ENCODE results near the gene HLA-DRA. TPM values are rescaled to one million over a fixed set of nuclear protein-coding genes. Genes with fewer than 3 reads are reported as not detected.
"Not testable (repeated sequence)": the region's sequence is repeated elsewhere in the genome, so short reads cannot be mapped to it uniquely, and the experiment has no call there.

HLA-DRA gene
- polyA plus RNA-seq, 4 donors, result 230 to 625 (median 404) TPM

- not testable (repeated sequence) for DNase-seq; H3K27ac ChIP-seq (ENCODE audit: low read depth in 1 of 3, low read length in 2 of 3); FAIRE-seq; H3K27me3 ChIP-seq (ENCODE audit: control insufficient read depth in 3 of 3, insufficient read depth in 3 of 3, low read length in 3 of 3); H3K36me3 ChIP-seq (ENCODE audit: control insufficient read depth in 3 of 3, insufficient read depth in 2 of 3, low read depth in 1 of 3, low read length in 3 of 3); H3K9me3 ChIP-seq (ENCODE audit: control insufficient read depth in 2 of 2, insufficient read depth in 1 of 2, low read depth in 1 of 2, low read length in 1 of 2); H3K4me1 ChIP-seq (ENCODE audit: control insufficient read depth in 3 of 3, insufficient read depth in 2 of 3, low read depth in 1 of 3, low read length in 2 of 3); H3K4me3 ChIP-seq (ENCODE audit: low read depth in 1 of 3, low read length in 3 of 3)
- 94 to 98% (median 96%) methylated on average over 1 of the region's 1 CpG for WGBS, 3 donors
Observed at GRCh38 chr6:32433950-32434349, 5.7 kb upstream of the HLA-DRA start.

GRCh38 chr6:32436186-32436585 is 3.5 kb upstream of the HLA-DRA start:
- Histone ChIP-seq H3K4me3 (ENCODE audit: low read depth in 1 of 3, low read length in 3 of 3) (no peak overlapping the region), H3K9me3 (ENCODE audit: control insufficient read depth in 2 of 2, insufficient read depth in 1 of 2, low read depth in 1 of 2, low read length in 1 of 2) (no peaks in the 10 kb centered on the region), H3K36me3 (ENCODE audit: control insufficient read depth in 3 of 3, insufficient read depth in 2 of 3, low read depth in 1 of 3, low read length in 3 of 3) (no peaks in the 10 kb centered on the region), H3K27ac (ENCODE audit: low read depth in 1 of 3, low read length in 2 of 3) (peak overlapping the region in 1 of 3 donors; percentile 11), H3K27me3 (ENCODE audit: control insufficient read depth in 3 of 3, insufficient read depth in 3 of 3, low read length in 3 of 3) (peaks cover 0 to 4% (median 0%) of the 10 kb centered on the region in 3 donors), H3K4me1 (ENCODE audit: control insufficient read depth in 3 of 3, insufficient read depth in 2 of 3, low read depth in 1 of 3, low read length in 2 of 3) (no peaks in the 10 kb centered on the region)
- no peak for FAIRE-seq
- no peak for DNase-seq
- 70 to 78% (median 72%) methylated on average over 4 of the region's 4 CpGs for WGBS, 3 donors

GRCh38 chr6:32436995-32437836 is 2.5 kb upstream of the HLA-DRA start:
- no peaks in the 10 kb centered on the region for H3K9me3 ChIP-seq (ENCODE audit: control insufficient read depth in 2 of 2, insufficient read depth in 1 of 2, low read depth in 1 of 2, low read length in 1 of 2)
- no peaks in the 10 kb centered on the region for H3K36me3 ChIP-seq (ENCODE audit: control insufficient read depth in 3 of 3, insufficient read depth in 2 of 3, low read depth in 1 of 3, low read length in 3 of 3)
- peak overlapping the region in 1 of 3 donors; percentile 71 for H3K27ac ChIP-seq (ENCODE audit: low read depth in 1 of 3, low read length in 2 of 3)

GRCh38 chr6:32439139-32439538 is 548 bp upstream of the HLA-DRA start:
- FAIRE-seq, result no peak
- peak overlapping the region in 1 of 3 donors; percentile 18 for H3K27ac ChIP-seq (ENCODE audit: low read depth in 1 of 3, low read length in 2 of 3)
- WGBS, 3 donors, result 33 to 74% (median 50%) methylated on average over 1 of the region's 1 CpG
- H3K36me3 ChIP-seq (ENCODE audit: control insufficient read depth in 3 of 3, insufficient read depth in 2 of 3, low read depth in 1 of 3, low read length in 3 of 3), result peaks cover 0 to 13% (median 0%) of the 10 kb centered on the region in 3 donors
- no peaks in the 10 kb centered on the region for H3K4me1 ChIP-seq (ENCODE audit: control insufficient read depth in 3 of 3, insufficient read depth in 2 of 3, low read depth in 1 of 3, low read length in 2 of 3)
- DNase-seq, result no peak
- H3K27me3 ChIP-seq (ENCODE audit: control insufficient read depth in 3 of 3, insufficient read depth in 3 of 3, low read length in 3 of 3), result peaks cover 0 to 4% (median 0%) of the 10 kb centered on the region in 3 donors
- no peaks in the 10 kb centered on the region for H3K9me3 ChIP-seq (ENCODE audit: control insufficient read depth in 2 of 2, insufficient read depth in 1 of 2, low read depth in 1 of 2, low read length in 1 of 2)
- no peak overlapping the region for H3K4me3 ChIP-seq (ENCODE audit: low read depth in 1 of 3, low read length in 3 of 3)

More at GRCh38 chr6:32436995-32437836, 2.5 kb upstream of the HLA-DRA start:
- Histone ChIP-seq H3K4me1 (ENCODE audit: control insufficient read depth in 3 of 3, insufficient read depth in 2 of 3, low read depth in 1 of 3, low read length in 2 of 3) (no peaks in the 10 kb centered on the region), H3K27me3 (ENCODE audit: control insufficient read depth in 3 of 3, insufficient read depth in 3 of 3, low read length in 3 of 3) (peaks cover 0 to 4% (median 0%) of the 10 kb centered on the region in 3 donors), H3K4me3 (ENCODE audit: low read depth in 1 of 3, low read length in 3 of 3) (no peak overlapping the region)
- FAIRE-seq, result no peak
- WGBS, 3 donors, result 57 to 64% (median 64%) methylated on average over 2 of the region's 2 CpGs
- DNase-seq, result no peak

- H3K4me1 ChIP-seq (ENCODE audit: control insufficient read depth in 3 of 3, insufficient read depth in 2 of 3, low read depth in 1 of 3, low read length in 2 of 3), result no peaks in the 10 kb centered on the region
- H3K9me3 ChIP-seq (ENCODE audit: control insufficient read depth in 2 of 2, insufficient read depth in 1 of 2, low read depth in 1 of 2, low read length in 1 of 2), result no peaks in the 10 kb centered on the region
- H3K4me3 ChIP-seq (ENCODE audit: low read depth in 1 of 3, low read length in 3 of 3), result no peak overlapping the region
- DNase-seq (no peak), FAIRE-seq (no peak)
- H3K27me3 ChIP-seq (ENCODE audit: control insufficient read depth in 3 of 3, insufficient read depth in 3 of 3, low read length in 3 of 3), result no peaks in the 10 kb centered on the region
- H3K36me3 ChIP-seq (ENCODE audit: control insufficient read depth in 3 of 3, insufficient read depth in 2 of 3, low read depth in 1 of 3, low read length in 3 of 3), result peaks cover 0 to 15% (median 0%) of the 10 kb centered on the region in 3 donors
- whole genome bisulfite sequencing, 3 donors, result 87 to 92% (median 90%) methylated on average over 7 of the region's 7 CpGs
- H3K27ac ChIP-seq (ENCODE audit: low read depth in 1 of 3, low read length in 2 of 3), result no peak overlapping the region
Observed at GRCh38 chr6:32442243-32442667, 2.6 kb downstream of the HLA-DRA start.

- no peaks in the 10 kb centered on the region for H3K27me3 ChIP-seq (ENCODE audit: control insufficient read depth in 3 of 3, insufficient read depth in 3 of 3, low read length in 3 of 3)
- H3K4me3 ChIP-seq (ENCODE audit: low read depth in 1 of 3, low read length in 3 of 3), result no peak overlapping the region
- H3K9me3 ChIP-seq (ENCODE audit: control insufficient read depth in 2 of 2, insufficient read depth in 1 of 2, low read depth in 1 of 2, low read length in 1 of 2), result no peaks in the 10 kb centered on the region
- peaks cover 0 to 15% (median 0%) of the 10 kb centered on the region in 3 donors for H3K36me3 ChIP-seq (ENCODE audit: control insufficient read depth in 3 of 3, insufficient read depth in 2 of 3, low read depth in 1 of 3, low read length in 3 of 3)
- DNase-seq, result no peak
- no peak for FAIRE-seq
- H3K4me1 ChIP-seq (ENCODE audit: control insufficient read depth in 3 of 3, insufficient read depth in 2 of 3, low read depth in 1 of 3, low read length in 2 of 3), result no peaks in the 10 kb centered on the region
- 83 to 87% (median 84%) methylated on average over 8 of the region's 8 CpGs for WGBS, 3 donors
- no peak overlapping the region for H3K27ac ChIP-seq (ENCODE audit: low read depth in 1 of 3, low read length in 2 of 3)
Observed at GRCh38 chr6:32442977-32443552, 3.4 kb downstream of the HLA-DRA start.

- no peak for DNase-seq
- Histone ChIP-seq H3K4me1 (ENCODE audit: control insufficient read depth in 3 of 3, insufficient read depth in 2 of 3, low read depth in 1 of 3, low read length in 2 of 3) (no peaks in the 10 kb centered on the region), H3K36me3 (ENCODE audit: control insufficient read depth in 3 of 3, insufficient read depth in 2 of 3, low read depth in 1 of 3, low read length in 3 of 3) (peaks cover 0 to 15% (median 0%) of the 10 kb centered on the region in 3 donors), H3K27me3 (ENCODE audit: control insufficient read depth in 3 of 3, insufficient read depth in 3 of 3, low read length in 3 of 3) (no peaks in the 10 kb centered on the region), H3K9me3 (ENCODE audit: control insufficient read depth in 2 of 2, insufficient read depth in 1 of 2, low read depth in 1 of 2, low read length in 1 of 2) (no peaks in the 10 kb centered on the region), H3K27ac (ENCODE audit: low read depth in 1 of 3, low read length in 2 of 3) (no peak overlapping the region), H3K4me3 (ENCODE audit: low read depth in 1 of 3, low read length in 3 of 3) (no peak overlapping the region)
- 69 to 96% (median 72%) methylated on average over 2 of the region's 2 CpGs for WGBS, 3 donors
- no peak for FAIRE-seq
Observed at GRCh38 chr6:32444433-32444832, 4.7 kb downstream of the HLA-DRA start.

- no peaks in the 10 kb centered on the region for H3K9me3 ChIP-seq (ENCODE audit: control insufficient read depth in 2 of 2, insufficient read depth in 1 of 2, low read depth in 1 of 2, low read length in 1 of 2)
- DNase-seq (no peak), FAIRE-seq (no peak)
- peaks cover 0 to 15% (median 0%) of the 10 kb centered on the region in 3 donors for H3K36me3 ChIP-seq (ENCODE audit: control insufficient read depth in 3 of 3, insufficient read depth in 2 of 3, low read depth in 1 of 3, low read length in 3 of 3)
- no peaks in the 10 kb centered on the region for H3K4me1 ChIP-seq (ENCODE audit: control insufficient read depth in 3 of 3, insufficient read depth in 2 of 3, low read depth in 1 of 3, low read length in 2 of 3)
- H3K4me3 ChIP-seq (ENCODE audit: low read depth in 1 of 3, low read length in 3 of 3), result no peak overlapping the region
- WGBS, 3 donors, result 70 to 74% (median 72%) methylated on average over 3 of the region's 3 CpGs
- no peak overlapping the region for H3K27ac ChIP-seq (ENCODE audit: low read depth in 1 of 3, low read length in 2 of 3)
- no peaks in the 10 kb centered on the region for H3K27me3 ChIP-seq (ENCODE audit: control insufficient read depth in 3 of 3, insufficient read depth in 3 of 3, low read length in 3 of 3)
Observed at GRCh38 chr6:32445321-32445854, 5.7 kb downstream of the HLA-DRA start.
